Measurements from ENCODE around the gene PCDH9.
"Not testable (repeated sequence)": the region's sequence is repeated elsewhere in the genome, so short reads cannot be mapped to it uniquely, and the experiment has no call there.

PCDH9 gene

GRCh38 chr13:66886264-66886663, 343.9 kb downstream of the PCDH9 start:
- peak; percentile 41 for DNase-seq

DNA sequence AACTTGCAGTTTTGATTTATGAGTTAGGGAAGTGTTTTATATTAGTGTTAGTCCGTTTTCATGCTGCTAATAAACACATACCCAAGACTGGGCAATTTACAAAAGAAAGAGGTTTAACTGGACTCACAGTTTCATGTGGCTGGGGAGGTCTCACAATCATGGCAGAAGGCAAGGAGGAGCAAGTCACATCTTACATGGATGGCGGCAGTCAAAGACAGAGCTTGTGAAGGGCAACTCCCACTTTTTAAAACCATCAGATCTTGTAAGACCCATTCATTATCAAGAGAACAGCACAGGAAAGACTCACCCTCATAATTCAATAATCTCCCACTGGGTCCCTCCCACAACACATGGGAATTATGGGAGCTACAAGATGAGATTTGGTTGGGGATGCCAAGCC, 349.0 kb downstream of the PCDH9 start:
- DNase-seq, result not testable (repeated sequence)

GRCh38 chr13:66879988-66880387, 350.1 kb downstream of the PCDH9 start:
- peak; percentile 45 for DNase-seq

GRCh38 chr13:66875264-66875663, 354.9 kb downstream of the PCDH9 start:
- DNase-seq, result no peak

DNA sequence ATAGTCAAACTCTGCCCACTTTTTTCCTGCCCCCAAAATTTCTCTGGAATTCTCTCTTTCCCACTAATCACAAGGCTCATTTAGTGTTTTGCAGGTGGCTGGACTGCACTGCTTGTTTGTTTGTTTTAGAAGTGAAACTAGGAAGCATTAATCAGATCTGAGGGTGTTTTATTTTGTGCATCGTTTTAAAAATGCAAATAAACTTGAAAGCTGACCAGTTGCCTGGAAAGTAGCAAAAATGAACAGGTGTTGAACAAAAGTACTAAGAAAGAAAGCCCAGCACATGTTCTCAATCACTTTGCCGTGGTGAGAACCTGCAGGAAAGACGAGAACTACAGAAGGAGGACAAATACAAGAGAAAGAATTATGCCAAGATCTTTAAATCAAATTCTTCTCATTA, 365.5 kb downstream of the PCDH9 start:
- no peak for DNase-seq

GRCh38 chr13:66860878-66861417, 369.2 kb downstream of the PCDH9 start:
- peak; percentile 60 for DNase-seq

- DNase-seq, result peak; percentile 32
These were observed 369.9 kb downstream of the PCDH9 start for GRCh38 chr13:66859934-66860877.

- no peak for DNase-seq
These were observed 371.1 kb downstream of the PCDH9 start for GRCh38 chr13:66859078-66859477.

GRCh38 chr13:66858163-66858562, 372.0 kb downstream of the PCDH9 start:
- no peak for DNase-seq

GRCh38 chr13:66855131-66855530, 375.0 kb downstream of the PCDH9 start:
- DNase-seq, result peak; percentile 69

GRCh38 chr13:66853564-66853963, 376.6 kb downstream of the PCDH9 start:
- DNase-seq, result no peak

DNA sequence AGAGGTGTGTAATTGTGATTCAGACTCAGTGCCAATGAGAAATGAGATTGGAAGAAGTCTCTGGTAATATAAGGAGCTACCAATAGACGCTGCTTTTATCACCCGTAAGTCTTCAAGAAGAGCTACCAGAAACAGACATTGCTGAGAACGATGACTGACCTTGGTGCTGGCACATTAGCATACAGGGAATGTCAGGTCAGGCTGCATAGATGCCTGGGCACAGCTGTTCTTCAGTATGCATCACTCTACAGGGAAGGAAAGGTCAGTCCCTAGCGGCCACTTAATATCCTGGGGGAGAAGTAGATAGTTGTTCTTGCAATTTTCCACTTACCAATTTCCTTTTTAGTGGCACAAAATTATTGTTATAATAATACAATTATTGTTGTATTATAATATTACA, 380.4 kb downstream of the PCDH9 start:
- peak; percentile 52 for DNase-seq

GRCh38 chr13:66847541-66847940, 382.6 kb downstream of the PCDH9 start:
- DNase-seq, result no peak

GRCh38 chr13:66845393-66845792, 384.7 kb downstream of the PCDH9 start:
- no peak for DNase-seq

GRCh38 chr13:66844933-66845332, 385.2 kb downstream of the PCDH9 start:
- DNase-seq, result no peak

GRCh38 chr13:66842766-66843165, 387.4 kb downstream of the PCDH9 start:
- DNase-seq, result no peak

DNA sequence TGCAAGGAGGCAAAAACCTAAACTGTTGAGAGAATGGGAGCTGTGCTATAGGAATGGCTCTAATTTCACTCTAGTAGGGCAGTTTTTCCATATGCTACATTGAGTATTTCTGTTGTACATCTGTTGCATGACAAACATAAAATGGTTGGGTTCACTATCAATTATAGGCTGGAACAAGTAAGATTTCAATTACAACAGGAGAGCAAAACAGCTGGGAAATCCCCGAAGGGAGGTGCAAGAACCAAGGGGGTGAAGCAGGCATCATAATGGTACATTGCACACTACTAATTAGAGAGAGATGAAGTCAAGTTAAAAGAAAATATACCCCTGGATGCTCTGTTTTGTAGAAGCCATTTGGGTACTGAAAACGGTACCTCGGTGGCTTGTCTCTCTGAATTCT, 389.5 kb downstream of the PCDH9 start:
- peak; percentile 20 for DNase-seq

DNA sequence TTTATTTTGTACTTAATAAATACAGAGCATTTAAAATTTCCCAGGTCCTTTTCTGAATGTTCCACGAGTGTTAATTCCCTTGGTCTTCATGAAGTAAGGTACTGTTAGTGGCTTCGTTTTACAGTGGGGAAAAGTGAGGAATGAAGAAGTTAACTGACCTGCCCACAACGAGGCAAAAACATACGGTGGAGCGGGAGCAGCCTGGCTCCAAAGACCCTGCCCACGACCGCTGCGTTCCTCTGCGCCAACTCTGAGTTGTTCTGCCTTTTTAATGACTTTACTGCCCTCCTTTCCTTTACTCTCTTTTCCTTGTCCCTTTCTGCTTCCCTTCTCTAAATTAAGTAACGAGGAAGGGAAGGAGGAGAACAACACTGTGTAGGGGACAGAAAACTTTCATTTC, 392.9 kb downstream of the PCDH9 start:
- no peak for DNase-seq

GRCh38 chr13:66835040-66835628, 395.0 kb downstream of the PCDH9 start:
- DNase-seq, result peak; percentile 90

GRCh38 chr13:66830940-66831716, 399.0 kb downstream of the PCDH9 start:
- no peak for DNase-seq

- DNase-seq, result no peak
These were observed 400.3 kb downstream of the PCDH9 start for GRCh38 chr13:66829803-66830202.

DNA sequence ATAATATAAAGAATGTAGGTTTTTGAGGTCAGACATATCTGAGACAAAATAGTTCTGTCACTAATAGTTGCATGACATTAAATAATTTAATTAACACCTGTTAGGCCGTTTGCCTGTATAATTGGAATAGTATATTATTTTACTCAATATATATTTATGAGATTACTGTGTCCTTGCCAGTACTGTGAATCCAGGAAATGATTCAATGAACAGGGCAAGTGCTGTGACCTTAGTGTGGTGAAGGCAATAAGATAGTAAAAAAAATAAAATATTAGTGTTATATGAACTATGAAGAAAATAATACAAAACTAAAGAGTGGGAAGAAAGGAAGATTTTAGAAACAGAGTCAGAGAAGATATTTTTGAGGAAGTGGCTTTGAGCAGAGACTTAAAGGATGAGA, 403.7 kb downstream of the PCDH9 start:
- DNase-seq, result no peak

DNA sequence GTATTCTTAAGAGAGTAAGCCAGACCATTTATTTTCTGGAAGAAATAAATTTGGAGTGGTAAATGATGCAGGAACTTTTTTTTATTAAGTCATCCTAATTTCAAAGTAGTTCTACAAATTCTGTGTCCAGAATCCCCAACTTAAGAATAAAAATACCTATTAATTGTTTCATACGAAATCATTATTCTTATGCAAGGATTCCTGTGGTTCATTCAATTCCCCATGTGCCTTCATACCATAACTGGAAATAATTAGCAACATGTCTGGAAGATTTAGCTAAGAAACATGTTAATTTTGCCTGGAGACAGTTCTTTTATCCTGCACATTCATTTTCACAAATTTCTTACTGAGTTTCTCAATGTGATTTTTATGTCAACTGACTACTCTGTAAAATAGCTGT, 408.6 kb downstream of the PCDH9 start:
- DNase-seq, result no peak

Data from eye (tissue), 1 donor.